Ovary (tissue), 3 donors: ENCODE data around the gene GLI3.

Experiments used
- EP300 ChIP-seq: sonication (generic); formaldehyde crosslinking; IDR thresholded peaks from one replicate; pipeline ENCODE4 v1.6.1; 2017; ENCODE audit warnings: antibody characterized with exemption
- TF ChIP-seq, protein P1 (sequence below), 3 donors: fragments of 450-650 bp in 2 of 3; fragments of 200-600 bp in 1 of 3; IDR thresholded peaks; one replicate each; pipeline versions ENCODE4 v1.5.1 to v1.8.0; 2016 to 2022; ENCODE audit warnings: antibody characterized with exemption in 3 of 3, mild to moderate bottlenecking in 1 of 3
- donor health status: DM: no; HTN: no; CAD: no.

DNA sequence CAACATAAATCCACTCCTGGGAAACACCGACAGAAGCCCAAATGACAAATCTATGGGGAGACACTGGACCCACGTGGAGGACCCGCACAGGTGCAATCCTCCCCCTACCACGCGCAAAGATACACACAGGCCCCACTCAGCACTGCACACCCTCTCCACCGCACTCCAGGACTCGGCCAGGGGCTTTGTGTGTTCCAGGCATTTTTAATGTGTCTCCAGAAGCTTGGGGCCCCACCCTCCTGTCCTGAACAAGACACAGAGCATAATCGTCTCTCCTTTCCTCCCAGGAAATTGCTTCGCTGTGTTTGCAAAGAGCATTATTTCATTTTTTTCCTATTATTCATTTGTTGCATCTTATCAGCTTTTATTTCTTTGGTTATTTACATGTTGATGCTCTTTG is 82.8 kb downstream of the GLI3 start:
- TF ChIP-seq, protein P1, sequence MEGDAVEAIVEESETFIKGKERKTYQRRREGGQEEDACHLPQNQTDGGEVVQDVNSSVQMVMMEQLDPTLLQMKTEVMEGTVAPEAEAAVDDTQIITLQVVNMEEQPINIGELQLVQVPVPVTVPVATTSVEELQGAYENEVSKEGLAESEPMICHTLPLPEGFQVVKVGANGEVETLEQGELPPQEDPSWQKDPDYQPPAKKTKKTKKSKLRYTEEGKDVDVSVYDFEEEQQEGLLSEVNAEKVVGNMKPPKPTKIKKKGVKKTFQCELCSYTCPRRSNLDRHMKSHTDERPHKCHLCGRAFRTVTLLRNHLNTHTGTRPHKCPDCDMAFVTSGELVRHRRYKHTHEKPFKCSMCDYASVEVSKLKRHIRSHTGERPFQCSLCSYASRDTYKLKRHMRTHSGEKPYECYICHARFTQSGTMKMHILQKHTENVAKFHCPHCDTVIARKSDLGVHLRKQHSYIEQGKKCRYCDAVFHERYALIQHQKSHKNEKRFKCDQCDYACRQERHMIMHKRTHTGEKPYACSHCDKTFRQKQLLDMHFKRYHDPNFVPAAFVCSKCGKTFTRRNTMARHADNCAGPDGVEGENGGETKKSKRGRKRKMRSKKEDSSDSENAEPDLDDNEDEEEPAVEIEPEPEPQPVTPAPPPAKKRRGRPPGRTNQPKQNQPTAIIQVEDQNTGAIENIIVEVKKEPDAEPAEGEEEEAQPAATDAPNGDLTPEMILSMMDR (IDR thresholded peaks at IDR 0.05) = no peak
- TF ChIP-seq EP300 = no peak
